ENCODE results near the gene KCNJ15.
"Not testable (repeated sequence)": the region's sequence is repeated elsewhere in the genome, so short reads cannot be mapped to it uniquely, and the experiment has no call there.

KCNJ15 gene

DNA sequence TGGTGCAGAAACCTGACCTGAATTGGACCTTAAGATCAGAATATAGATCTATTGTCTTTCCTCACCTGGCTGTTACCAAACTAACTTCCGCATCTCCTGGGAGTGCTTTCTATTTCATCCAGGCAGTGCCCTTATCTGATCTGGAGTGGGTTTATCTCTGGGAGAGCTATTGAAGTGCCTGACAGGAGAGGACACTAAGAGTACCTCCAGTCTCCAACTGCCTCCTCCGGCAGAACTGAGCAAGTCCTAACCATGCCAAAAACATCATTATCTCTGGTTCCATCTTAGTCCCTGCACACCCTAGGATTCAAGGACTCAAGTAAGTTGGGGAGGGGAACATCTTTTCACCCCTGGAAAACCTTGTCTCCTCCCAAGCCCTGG lies 12.4 kb upstream of the KCNJ15 start:
- no peak overlapping the region for H4K91ac ChIP-seq (ENCODE audit: low read depth, low read length, poor library complexity)
- no peak overlapping the region for H3K4ac ChIP-seq (ENCODE audit: low read length)
- no peak overlapping the region for H2BK15ac ChIP-seq (ENCODE audit: low read length)
- no peaks in the 10 kb centered on the region for H3K27me3 ChIP-seq (ENCODE audit: control insufficient read depth in 3 of 3, insufficient read depth in 3 of 3, low read depth in 1 of 3, low read length in 3 of 3)
- no peaks in the 10 kb centered on the region for H3K36me3 ChIP-seq (replicated peaks in 1 of 2; ENCODE audit: control insufficient read depth in 2 of 2, insufficient read depth in 2 of 2, low read length in 2 of 2)
- no peak overlapping the region for H3K4me2 ChIP-seq (ENCODE audit: insufficient read depth, low read length, poor library complexity, severe bottlenecking)
- H2AK5ac ChIP-seq (ENCODE audit: low read depth, low read length), result no peak overlapping the region
- H3K18ac ChIP-seq (ENCODE audit: low read length), result no peak overlapping the region
- no peak overlapping the region for H3K27ac ChIP-seq (replicated peaks; ENCODE audit: low read length)
- no CpG with 5 or more reads among the region's 2 CpGs for WGBS, 2 donors (ENCODE audit: extremely low coverage in 2 of 2, insufficient read length in 2 of 2, insufficient replicate concordance in 1 of 2)
- H2AFZ ChIP-seq (ENCODE audit: low read length), result no peak overlapping the region
- no peak overlapping the region for H2BK120ac ChIP-seq (ENCODE audit: low read depth, low read length)
- no peaks in the 10 kb centered on the region for H3K9me3 ChIP-seq (replicated peaks in 1 of 2; ENCODE audit: control insufficient read depth in 2 of 2, insufficient read depth in 1 of 2, low read depth in 1 of 2, low read length in 2 of 2)
- no peak overlapping the region for H3K23ac ChIP-seq (ENCODE audit: low read depth, low read length, poor library complexity)
- no peak overlapping the region for H3K14ac ChIP-seq (ENCODE audit: low read length)
- no peak overlapping the region for H4K8ac ChIP-seq (ENCODE audit: low read depth, low read length)
- no peak overlapping the region for H3K4me3 ChIP-seq (ENCODE audit: low read length in 2 of 2)
- H3K79me1 ChIP-seq (ENCODE audit: low read depth, low read length), result no peaks in the 10 kb centered on the region
- no peak overlapping the region for H2BK12ac ChIP-seq (ENCODE audit: low read length)
- H3K4me1 ChIP-seq (ENCODE audit: control insufficient read depth in 2 of 2, insufficient read depth in 1 of 2, low read depth in 1 of 2, low read length in 2 of 2), result no peaks in the 10 kb centered on the region
- no peak overlapping the region for H2BK5ac ChIP-seq (ENCODE audit: low read length)
- no peak for DNase-seq (ENCODE audit: low spot score)
- H3K9ac ChIP-seq (ENCODE audit: low read depth, low read length, poor library complexity), result no peak overlapping the region

DNA sequence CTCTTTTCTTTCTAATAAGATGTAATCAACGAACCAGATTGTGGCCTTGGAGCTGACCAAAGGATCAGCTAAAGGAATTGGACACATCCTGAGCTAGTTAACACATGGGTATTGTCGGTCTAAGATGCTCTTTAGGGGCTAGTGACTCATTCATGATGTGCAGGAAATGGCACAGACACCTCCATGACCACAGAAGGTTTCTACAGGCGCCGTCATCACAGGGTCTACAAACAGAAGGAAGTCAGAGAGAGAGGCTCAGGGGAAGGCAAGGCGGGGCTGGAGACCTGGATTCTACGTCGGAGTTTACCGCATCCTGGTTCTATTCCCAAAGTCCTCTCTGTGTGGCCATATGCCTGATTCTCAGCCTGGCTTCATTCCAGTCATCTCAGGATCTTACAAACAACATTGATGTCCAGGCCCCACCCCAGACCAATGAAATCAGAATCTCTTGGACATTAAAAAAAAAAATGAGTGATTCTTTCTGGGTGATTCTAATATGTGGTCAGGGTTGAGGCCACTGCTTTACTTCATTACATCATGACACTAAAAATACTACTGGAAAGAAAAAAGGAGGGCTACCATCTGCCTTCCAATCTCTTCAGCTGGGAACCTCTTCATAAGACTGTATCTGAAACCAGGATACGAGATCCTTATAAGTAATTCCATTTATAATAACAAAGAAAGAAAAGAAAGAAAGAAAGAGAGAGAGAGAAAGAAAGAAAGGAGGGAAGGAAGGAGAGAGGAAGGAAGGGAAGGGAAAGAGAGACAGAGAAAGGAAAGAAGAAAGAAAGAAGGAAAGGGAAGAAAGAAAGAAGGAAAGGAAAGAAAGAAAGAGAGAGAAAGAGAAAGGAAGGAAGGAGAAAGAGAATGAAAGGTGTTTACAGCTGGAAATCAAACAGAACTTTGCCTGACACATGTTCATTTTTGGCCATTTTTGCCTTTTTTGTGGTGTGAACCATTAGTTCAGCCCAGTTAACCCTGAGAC lies 11.6 kb upstream of the KCNJ15 start:
- Histone ChIP-seq H2BK15ac (ENCODE audit: low read length) (no peak overlapping the region), H2AFZ (ENCODE audit: low read length) (no peak overlapping the region), H4K91ac (ENCODE audit: low read depth, low read length, poor library complexity) (no peak overlapping the region), H3K4ac (ENCODE audit: low read length) (no peak overlapping the region), H2BK12ac (ENCODE audit: low read length) (no peak overlapping the region), H2BK5ac (ENCODE audit: low read length) (no peak overlapping the region), H3K27me3 (ENCODE audit: control insufficient read depth in 3 of 3, insufficient read depth in 3 of 3, low read depth in 1 of 3, low read length in 3 of 3) (no peaks in the 10 kb centered on the region), H3K18ac (ENCODE audit: low read length) (no peak overlapping the region), H3K9ac (ENCODE audit: low read depth, low read length, poor library complexity) (no peak overlapping the region), H3K9me3 (replicated peaks in 1 of 2; ENCODE audit: control insufficient read depth in 2 of 2, insufficient read depth in 1 of 2, low read depth in 1 of 2, low read length in 2 of 2) (no peaks in the 10 kb centered on the region), H2AK5ac (ENCODE audit: low read depth, low read length) (no peak overlapping the region), H3K27ac (replicated peaks; ENCODE audit: low read length) (no peak overlapping the region), H3K14ac (ENCODE audit: low read length) (no peak overlapping the region), H3K4me1 (ENCODE audit: control insufficient read depth in 2 of 2, insufficient read depth in 1 of 2, low read depth in 1 of 2, low read length in 2 of 2) (no peaks in the 10 kb centered on the region), H4K8ac (ENCODE audit: low read depth, low read length) (no peak overlapping the region), H3K4me3 (ENCODE audit: low read length in 2 of 2) (no peak overlapping the region), H3K23ac (ENCODE audit: low read depth, low read length, poor library complexity) (no peak overlapping the region), H3K79me1 (ENCODE audit: low read depth, low read length) (no peaks in the 10 kb centered on the region), H3K4me2 (ENCODE audit: insufficient read depth, low read length, poor library complexity, severe bottlenecking) (no peak overlapping the region), H2BK120ac (ENCODE audit: low read depth, low read length) (no peak overlapping the region), H3K36me3 (replicated peaks in 1 of 2; ENCODE audit: control insufficient read depth in 2 of 2, insufficient read depth in 2 of 2, low read length in 2 of 2) (no peaks in the 10 kb centered on the region)
- no peak for DNase-seq (ENCODE audit: low spot score)
- WGBS, 2 donors (ENCODE audit: extremely low coverage in 2 of 2, insufficient read length in 2 of 2, insufficient replicate concordance in 1 of 2), result no CpG with 5 or more reads among the region's 9 CpGs

- H3K79me1 ChIP-seq (ENCODE audit: low read depth, low read length), result no peaks in the 10 kb centered on the region
- no peak overlapping the region for H3K9ac ChIP-seq (ENCODE audit: low read depth, low read length, poor library complexity)
- H3K14ac ChIP-seq (ENCODE audit: low read length), result no peak overlapping the region
- no peak overlapping the region for H3K18ac ChIP-seq (ENCODE audit: low read length)
- H4K8ac ChIP-seq (ENCODE audit: low read depth, low read length), result no peak overlapping the region
- no peak overlapping the region for H3K4me3 ChIP-seq (ENCODE audit: low read length in 2 of 2)
- H3K23ac ChIP-seq (ENCODE audit: low read depth, low read length, poor library complexity), result no peak overlapping the region
- no peak for DNase-seq (ENCODE audit: low spot score)
- no peak overlapping the region for H2BK120ac ChIP-seq (ENCODE audit: low read depth, low read length)
- H2BK12ac ChIP-seq (ENCODE audit: low read length), result no peak overlapping the region
- H3K27me3 ChIP-seq (ENCODE audit: control insufficient read depth in 3 of 3, insufficient read depth in 3 of 3, low read depth in 1 of 3, low read length in 3 of 3), result no peaks in the 10 kb centered on the region
- H2AK5ac ChIP-seq (ENCODE audit: low read depth, low read length), result no peak overlapping the region
- no peak overlapping the region for H3K4me2 ChIP-seq (ENCODE audit: insufficient read depth, low read length, poor library complexity, severe bottlenecking)
- no peak overlapping the region for H3K4ac ChIP-seq (ENCODE audit: low read length)
- no peak overlapping the region for H3K27ac ChIP-seq (replicated peaks; ENCODE audit: low read length)
- H3K4me1 ChIP-seq (ENCODE audit: control insufficient read depth in 2 of 2, insufficient read depth in 1 of 2, low read depth in 1 of 2, low read length in 2 of 2), result no peaks in the 10 kb centered on the region
- H2AFZ ChIP-seq (ENCODE audit: low read length), result no peak overlapping the region
- H2BK5ac ChIP-seq (ENCODE audit: low read length), result no peak overlapping the region
- H3K9me3 ChIP-seq (replicated peaks in 1 of 2; ENCODE audit: control insufficient read depth in 2 of 2, insufficient read depth in 1 of 2, low read depth in 1 of 2, low read length in 2 of 2), result no peaks in the 10 kb centered on the region
- no peaks in the 10 kb centered on the region for H3K36me3 ChIP-seq (replicated peaks in 1 of 2; ENCODE audit: control insufficient read depth in 2 of 2, insufficient read depth in 2 of 2, low read length in 2 of 2)
- H2BK15ac ChIP-seq (ENCODE audit: low read length), result no peak overlapping the region
- no peak overlapping the region for H4K91ac ChIP-seq (ENCODE audit: low read depth, low read length, poor library complexity)
Measured at GRCh38 chr21:38246511-38246910, 10.3 kb upstream of the KCNJ15 start.

DNA sequence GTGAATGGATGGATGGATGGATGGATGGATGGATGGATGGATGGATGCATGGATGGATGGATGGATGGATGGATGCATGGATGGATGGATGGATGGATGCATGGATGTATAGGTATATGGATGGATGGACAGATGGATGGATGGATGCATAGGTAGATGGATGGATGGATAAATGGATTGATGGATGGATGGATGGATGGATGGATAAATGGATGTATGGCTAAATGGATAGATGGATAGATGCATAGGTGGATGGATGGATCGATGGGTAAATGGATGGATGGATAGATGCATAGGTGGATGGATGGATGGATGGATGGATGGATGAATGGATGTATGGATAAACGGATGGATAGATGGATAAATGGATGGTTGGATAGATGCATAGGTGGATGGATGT lies 9.7 kb upstream of the KCNJ15 start:
- not testable (repeated sequence) for H3K23ac ChIP-seq (ENCODE audit: low read depth, low read length, poor library complexity)
- 100% methylated on average over 1 of the region's 2 CpGs for WGBS, 2 donors (ENCODE audit: extremely low coverage in 2 of 2, insufficient read length in 2 of 2, insufficient replicate concordance in 1 of 2)

More for the DNA sequence above, 9.7 kb upstream of the KCNJ15 start:
- H4K91ac ChIP-seq (ENCODE audit: low read depth, low read length, poor library complexity); H2BK15ac ChIP-seq (ENCODE audit: low read length); H3K27ac ChIP-seq (replicated peaks; ENCODE audit: low read length); H2BK12ac ChIP-seq (ENCODE audit: low read length); H3K36me3 ChIP-seq (replicated peaks in 1 of 2; ENCODE audit: control insufficient read depth in 2 of 2, insufficient read depth in 2 of 2, low read length in 2 of 2); H3K14ac ChIP-seq (ENCODE audit: low read length); H2BK120ac ChIP-seq (ENCODE audit: low read depth, low read length); H3K4me1 ChIP-seq (ENCODE audit: control insufficient read depth in 2 of 2, insufficient read depth in 1 of 2, low read depth in 1 of 2, low read length in 2 of 2); H3K9me3 ChIP-seq (replicated peaks in 1 of 2; ENCODE audit: control insufficient read depth in 2 of 2, insufficient read depth in 1 of 2, low read depth in 1 of 2, low read length in 2 of 2); H2AFZ ChIP-seq (ENCODE audit: low read length); H3K4ac ChIP-seq (ENCODE audit: low read length); H3K27me3 ChIP-seq (ENCODE audit: control insufficient read depth in 3 of 3, insufficient read depth in 3 of 3, low read depth in 1 of 3, low read length in 3 of 3); H3K4me2 ChIP-seq (ENCODE audit: insufficient read depth, low read length, poor library complexity, severe bottlenecking); H3K9ac ChIP-seq (ENCODE audit: low read depth, low read length, poor library complexity); H3K18ac ChIP-seq (ENCODE audit: low read length); H2BK5ac ChIP-seq (ENCODE audit: low read length); H3K79me1 ChIP-seq (ENCODE audit: low read depth, low read length); DNase-seq (ENCODE audit: low spot score); H2AK5ac ChIP-seq (ENCODE audit: low read depth, low read length); H3K4me3 ChIP-seq (ENCODE audit: low read length in 2 of 2); H4K8ac ChIP-seq (ENCODE audit: low read depth, low read length): not testable (repeated sequence)
